Renal cortex interstitium (tissue), 11 donors: Measurements from ENCODE around the gene EXOC6. TPM values are rescaled to one million over a fixed set of nuclear protein-coding genes. Genes with fewer than 3 reads are reported as not detected.

Experiments
- DNase-seq, 11 donors: peaks; one replicate each; pipeline ENCODE4 v3.0.0-alpha.2; 2013; ENCODE audit warnings: low read depth in 9 of 11, low spot score in 4 of 11; ENCODE audit errors: extremely low read depth in 1 of 11
- polyA plus RNA-seq, 3 donors: library from polyadenylated mRNA; unstranded; fragments of 120-200 nt; gene quantifications; one replicate each; pipeline ENCODE4 v1.2.1, GENCODE V29; 2013; ENCODE audit not compliant: insufficient read length in 3 of 3

The EXOC6 gene
- polyA plus RNA-seq, 3 donors: 15.7 to 19.7 (median 16.2) TPM

DNA sequence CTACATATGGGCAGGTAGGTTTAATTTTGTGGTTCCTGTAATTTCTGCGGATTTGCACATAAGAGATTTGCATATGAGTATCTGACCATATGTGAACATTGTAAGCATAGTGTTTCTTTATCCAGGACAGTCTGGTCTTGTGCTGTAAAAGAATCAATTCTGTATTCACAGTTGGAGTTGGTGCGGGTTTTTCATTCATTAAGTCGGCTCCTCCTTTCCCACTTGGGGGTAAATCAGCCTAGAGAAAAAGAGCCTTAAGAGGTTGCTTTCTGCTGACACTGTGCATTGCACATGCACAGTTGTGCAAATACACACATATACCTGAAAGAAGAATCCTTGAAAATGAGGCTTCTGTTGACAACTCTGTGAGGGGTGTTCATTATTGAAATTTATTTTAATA is 206.2 kb downstream of the EXOC6 start:
- DNase-seq: no peak

DNA sequence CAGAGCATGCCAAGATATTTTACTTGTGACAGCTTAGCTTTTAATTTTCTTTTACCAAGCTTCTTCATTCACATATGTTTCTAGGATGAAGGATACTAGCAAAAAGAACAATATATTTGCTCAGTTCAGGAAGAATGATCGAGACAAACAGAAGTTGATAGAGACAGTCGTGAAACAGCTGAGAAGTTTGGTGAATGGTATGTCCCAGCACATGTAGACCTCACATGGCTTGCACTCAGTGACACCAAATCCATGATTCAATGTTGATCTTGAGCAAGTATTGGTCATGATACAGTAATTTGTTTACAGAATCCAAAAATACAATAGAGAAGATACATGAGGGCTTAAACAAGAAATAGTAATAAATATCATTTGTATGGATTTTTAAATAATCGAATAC is 209.8 kb downstream of the EXOC6 start:
- no peak for DNase-seq

DNA sequence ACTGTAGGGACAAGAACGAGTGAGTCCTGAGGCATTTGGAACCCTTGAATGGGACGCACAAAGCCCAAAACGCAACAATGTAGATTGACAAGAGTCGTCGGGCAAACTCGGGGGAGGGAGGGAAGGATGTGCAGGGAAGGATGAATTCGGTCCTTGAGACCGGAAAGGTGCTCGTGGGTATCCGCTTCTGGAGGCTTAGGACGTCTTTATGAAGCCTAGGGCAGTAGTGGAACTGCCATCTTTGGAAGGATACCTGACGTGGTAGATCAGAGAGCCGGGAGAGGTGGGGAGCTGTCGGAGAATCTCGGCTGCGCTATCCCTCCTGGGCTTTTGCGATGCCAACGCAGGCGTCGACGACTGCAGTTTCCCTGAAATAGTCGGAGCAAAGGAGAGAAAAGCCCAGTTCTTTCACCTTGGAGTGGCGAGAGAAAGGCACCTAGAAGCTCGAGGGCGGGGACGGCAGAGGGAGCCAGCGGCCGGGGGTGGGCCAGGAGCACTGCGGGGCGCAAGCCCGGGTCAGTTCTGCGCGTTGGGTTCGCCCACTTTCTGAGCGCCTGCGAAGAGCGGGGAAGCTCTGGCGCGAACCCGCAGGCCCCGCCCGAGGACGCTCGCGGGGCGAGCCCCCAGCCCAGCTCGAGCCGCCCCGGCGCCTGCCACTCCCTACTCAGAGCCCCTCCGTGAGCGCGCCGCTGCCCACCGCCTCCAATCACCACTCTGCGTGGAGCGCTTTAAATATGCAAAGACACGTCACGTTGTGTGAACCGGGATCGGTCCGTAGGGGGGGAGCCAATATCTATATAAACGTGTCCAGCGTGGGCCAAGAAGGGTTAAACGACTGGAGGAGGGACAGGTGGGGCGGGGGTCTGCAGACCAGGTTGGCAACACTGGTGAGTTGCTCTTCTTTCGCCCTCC is 211.9 kb downstream of the EXOC6 start, which contains the start of gene CYP26C1:
Gene CYP26C1, plus strand, starts transcription at position 824 of the 912 bp plus-strand sequence. CDS start 466 bp downstream, outside the sequence.
- no peak for DNase-seq

DNA sequence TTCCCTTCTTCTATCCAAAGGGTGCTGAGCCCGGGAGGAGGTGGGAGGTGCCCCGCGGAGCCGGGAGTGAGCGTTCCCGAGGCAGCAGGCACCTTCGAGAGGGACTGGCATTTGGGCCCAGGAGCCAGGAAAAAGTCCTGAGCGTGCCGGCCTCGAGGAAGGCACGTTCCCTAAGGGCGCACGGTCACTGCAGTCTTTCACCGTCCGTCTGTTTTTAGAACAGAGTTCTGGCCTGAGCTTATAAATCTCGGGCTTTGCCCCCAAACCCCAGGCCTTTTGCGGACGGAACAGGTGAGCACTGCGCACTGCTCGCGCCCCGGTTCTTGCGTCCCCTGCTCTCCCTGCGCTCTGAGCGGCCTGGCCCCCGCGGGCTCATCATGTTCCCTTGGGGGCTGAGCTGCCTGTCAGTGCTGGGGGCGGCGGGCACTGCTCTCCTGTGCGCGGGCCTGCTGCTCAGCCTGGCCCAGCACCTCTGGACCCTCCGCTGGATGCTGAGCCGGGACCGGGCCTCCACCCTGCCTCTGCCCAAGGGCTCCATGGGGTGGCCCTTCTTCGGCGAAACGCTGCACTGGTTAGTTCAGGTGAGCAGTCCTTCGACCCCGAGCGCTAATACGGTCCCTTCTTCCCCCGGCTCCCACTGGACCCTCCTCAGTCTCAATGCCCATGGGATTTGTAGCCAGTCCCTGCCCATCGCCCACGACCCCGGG is 212.7 kb downstream of the EXOC6 start:
- no peak for DNase-seq

DNA sequence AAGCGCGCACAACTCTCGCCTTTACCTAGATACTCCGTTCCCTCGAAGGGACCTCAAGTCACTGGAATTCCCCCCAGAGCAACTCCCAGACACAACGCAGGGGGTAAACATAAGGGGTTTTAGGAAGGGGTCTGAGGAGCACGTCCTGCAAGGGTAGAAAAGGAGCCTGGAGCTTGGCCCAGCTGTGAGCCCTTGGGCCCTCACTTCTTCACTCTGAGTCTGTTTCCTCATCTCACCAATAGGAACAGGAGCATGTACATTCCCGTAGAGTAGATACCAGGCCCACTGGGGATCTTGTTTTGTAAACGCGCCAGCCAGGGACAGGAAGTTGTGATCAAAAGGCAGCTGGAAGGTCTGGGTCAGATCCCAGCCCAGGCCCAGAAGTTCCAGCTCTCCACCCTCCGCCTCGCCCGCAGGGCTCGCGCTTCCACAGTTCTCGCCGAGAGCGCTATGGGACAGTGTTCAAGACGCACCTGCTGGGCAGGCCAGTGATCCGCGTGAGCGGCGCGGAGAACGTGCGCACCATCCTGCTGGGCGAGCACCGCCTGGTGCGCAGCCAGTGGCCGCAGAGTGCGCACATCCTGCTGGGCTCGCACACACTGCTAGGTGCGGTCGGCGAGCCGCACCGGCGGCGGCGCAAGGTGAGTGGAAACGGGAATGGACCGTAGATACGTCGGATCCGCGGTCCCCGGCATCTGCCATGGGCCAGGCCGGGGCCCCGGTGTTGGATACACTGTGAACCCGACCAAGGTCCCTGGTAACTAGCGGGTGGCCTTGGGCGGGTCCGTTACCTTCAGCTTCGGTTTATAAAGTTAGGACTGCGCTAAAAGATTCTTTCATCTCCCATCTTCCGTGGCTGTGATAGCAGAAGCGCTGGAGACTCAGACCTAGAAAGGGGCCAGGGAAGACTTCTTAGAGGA is 213.5 kb downstream of the EXOC6 start:
- DNase-seq: no peak

DNA sequence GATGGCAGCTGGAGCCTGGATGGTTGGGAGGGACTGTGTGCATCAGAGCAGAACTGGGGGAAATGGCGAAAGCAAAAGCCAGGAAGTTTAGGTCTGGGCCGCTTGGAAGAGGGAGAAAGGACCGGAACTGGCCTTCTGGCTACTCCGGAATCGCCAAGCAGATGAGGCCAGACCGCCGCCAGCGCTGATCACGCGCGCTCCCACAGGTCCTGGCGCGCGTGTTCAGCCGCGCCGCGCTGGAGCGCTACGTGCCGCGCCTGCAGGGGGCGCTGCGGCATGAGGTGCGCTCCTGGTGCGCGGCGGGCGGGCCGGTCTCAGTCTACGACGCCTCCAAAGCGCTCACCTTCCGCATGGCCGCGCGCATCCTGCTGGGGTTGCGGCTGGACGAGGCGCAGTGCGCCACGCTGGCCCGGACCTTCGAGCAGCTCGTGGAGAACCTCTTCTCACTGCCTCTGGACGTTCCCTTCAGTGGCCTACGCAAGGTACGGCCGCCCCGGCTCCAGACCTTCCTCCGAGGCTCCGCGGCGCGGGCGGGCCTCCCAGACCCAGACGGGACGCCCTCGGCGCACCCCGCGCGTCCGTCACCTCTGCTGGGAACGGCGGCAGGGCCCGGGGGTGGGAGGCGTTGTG is 214.3 kb downstream of the EXOC6 start:
- peak in 1 of 11 donors; percentile 54 for DNase-seq

DNA sequence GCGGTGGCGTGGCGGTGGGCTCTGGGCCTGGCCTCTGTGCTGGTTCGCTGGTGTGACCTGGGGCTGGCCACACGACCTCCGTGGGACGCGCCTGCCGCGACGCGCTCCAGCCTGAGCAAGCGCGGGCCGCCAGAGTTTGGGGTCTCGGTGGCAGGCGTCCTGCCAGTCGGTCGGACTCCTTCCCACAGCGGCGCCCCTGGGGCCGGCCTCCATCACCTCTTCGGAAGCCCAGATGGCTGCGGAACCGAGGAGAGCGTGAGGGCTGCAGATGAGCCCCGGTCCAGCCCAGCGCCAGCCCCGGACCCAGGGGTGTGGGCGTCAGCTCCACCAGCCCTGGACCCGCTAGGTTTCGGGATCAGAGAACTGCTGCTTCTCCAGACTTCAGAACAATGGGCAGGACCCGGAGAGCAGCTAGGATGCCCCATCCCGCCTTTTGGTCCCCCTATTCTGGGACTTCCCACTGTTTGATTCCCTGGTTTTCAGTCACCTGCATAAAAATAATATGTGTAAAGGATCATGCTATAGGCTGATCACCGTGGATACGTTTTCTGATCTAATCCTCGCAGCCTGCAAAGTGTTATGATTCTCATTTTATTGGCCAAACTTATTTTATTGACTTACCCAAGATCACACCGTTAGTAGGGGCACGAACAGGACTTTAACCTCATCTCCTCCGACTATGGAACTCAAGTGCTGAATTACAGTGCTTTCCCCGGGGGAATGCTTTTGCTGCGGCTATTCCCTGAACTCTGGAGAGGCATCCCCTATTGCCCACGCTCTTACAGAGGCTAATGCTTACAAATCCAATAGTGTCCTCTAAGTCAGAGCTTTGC is 215.0 kb downstream of the EXOC6 start:
- DNase-seq: no peak

DNA sequence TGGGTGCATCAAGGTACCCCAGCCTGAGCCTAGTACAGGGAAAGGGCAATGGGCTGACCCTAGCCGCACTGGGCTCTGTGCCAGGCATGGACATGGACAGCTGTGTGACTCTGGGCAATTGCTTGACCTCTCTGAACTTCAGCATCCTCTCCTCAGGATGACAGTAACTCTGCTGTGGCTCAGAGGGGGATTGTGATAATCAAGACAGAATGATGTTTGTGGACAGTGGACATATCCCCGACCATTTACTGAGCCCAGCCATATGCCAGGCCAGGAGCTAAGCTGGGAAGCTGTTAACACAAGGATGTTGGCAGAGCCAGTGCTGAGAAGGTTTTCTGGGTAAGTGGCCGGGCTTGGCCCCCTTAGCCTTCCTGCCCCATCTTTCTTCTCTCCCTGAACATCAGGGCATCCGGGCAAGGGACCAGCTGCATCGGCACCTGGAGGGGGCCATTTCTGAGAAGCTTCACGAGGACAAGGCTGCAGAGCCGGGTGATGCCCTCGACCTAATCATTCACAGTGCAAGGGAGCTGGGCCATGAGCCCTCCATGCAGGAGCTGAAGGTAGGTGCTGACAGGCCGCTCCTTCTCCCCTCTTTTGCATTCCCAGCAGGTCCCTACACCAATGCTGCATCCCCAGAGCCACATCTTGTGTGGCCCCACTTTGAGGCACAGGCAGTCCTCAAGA is 215.8 kb downstream of the EXOC6 start:
- DNase-seq: no peak

DNA sequence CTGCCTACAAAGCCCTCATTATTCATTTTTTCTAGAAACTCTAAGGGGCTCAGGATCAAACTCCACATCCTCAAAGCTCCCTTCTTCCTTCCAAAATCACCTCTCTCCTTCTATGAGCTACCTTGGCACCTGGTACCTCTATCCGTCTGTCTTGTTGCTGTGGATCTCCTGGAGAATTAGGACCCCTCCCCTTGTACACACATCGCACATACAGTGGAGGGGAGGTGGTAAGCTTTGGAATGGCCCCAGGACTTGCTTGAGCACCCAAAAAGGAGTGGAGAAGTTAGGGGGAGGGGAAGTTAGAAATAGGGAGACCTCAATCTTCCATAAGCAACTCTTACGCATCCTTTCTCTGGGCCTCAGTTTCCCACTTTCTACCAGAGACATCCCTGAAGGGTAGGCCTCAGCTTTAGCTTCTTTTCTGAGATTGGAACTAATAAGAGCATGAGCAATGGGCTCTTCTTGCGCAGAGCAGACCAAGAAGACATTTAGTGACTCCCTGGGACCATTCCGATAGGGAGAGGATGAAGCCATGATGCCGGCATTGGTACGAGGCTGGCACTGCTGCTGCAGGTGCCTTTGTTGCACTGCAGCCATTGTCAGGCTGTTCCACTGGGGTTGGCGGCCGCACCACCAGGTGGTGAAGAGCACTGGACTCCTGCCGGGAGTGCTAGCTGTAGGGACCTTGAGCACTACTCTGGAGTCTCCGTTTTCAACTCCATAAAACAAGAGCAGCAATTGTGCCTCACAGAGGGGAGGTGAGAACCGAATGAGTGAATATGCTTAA is 216.7 kb downstream of the EXOC6 start:
- no peak for DNase-seq

DNA sequence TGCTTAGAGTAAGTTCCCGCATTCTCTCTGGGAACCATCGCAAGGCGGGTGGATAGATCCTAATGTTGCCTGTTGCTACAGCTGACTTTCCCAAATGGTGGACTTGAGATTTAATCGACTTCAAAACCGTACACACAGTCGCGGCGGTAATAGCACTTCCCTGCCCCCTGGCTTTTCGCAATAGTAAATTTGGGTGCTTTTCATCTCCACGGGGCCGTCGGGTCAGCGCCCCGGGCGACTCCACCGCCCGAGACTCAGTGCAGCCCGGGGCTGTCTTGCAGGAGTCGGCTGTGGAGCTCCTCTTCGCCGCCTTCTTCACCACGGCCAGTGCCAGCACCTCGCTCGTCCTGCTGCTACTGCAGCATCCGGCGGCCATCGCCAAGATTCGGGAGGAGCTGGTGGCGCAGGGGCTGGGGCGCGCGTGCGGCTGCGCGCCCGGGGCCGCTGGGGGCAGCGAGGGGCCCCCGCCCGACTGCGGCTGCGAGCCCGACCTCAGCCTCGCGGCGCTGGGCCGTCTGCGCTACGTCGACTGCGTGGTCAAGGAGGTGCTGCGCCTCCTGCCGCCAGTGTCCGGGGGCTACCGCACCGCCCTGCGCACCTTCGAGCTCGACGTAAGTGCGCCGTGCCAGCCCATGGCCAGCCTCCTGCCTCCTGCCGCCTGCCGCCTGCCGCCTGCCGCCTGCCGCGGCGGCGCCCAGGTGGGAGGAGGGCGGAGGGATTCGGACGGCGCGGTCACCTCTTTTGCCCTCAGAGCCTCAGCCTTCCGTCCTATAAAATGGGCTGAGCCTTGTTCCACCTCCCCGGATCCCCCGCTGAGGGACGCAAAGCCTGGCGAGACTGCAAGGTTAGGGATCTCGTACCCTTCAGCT is 217.6 kb downstream of the EXOC6 start:
- DNase-seq: no peak

DNA sequence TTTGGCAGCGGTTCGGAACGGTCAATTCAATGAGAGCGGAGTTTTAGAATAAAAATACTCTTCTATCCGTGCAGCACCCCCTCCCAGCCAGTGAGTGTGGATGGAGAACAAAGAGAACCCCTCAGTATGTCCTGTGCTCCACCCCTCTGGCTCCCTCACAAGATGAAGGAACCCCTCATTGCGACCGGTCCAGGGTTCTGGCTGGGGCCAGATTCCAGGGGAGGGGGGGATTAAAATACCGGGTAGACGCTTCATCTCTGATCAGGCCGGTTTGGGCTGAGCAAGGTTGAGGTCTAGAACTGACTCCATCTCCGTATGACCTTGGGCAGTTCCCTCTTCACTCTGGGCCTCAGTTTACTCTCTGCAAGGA is 218.2 kb downstream of the EXOC6 start:
- DNase-seq: no peak

DNA sequence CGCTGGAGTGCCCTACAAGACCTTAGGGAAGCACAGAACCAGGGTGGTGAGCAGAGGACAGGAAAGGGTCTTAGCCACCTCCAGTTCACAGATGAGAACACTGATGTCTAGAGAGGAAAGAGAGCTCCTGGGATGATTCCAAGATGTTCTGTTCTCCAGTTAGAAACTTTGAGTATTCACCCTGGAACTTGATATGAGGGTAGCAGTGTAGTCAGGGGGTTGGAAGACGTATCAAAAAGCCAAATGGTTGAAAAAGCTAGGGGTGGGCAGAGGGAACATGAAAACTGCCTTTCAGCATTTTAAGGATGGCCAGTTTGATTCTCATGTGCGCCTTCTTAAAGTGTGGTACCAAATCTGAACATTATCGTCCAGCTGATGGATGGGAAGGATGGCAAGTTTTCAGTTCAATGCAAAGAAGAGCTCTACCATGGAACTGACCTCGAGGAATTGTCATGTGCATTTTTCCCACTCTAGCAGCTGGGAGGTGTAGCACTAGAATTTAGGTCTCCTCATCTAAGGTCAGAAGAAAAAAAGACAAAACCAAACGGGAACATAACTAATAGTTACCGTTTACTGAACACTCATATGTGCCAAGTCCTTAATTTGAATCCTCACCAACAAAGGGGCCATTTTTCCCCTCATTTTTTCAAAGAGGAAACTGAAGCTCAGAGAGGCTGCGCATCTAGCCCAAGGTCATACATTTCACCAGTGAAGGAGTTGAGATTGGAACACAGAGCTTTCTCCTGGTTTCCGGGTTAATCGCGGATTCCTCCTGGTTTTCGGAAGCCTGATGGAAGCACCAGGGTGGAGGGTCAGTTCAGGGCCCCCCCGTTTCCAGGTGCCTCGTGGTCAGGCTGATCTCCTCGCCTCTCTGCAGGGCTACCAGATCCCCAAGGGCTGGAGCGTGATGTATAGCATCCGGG is 219.4 kb downstream of the EXOC6 start:
- no peak for DNase-seq

DNA sequence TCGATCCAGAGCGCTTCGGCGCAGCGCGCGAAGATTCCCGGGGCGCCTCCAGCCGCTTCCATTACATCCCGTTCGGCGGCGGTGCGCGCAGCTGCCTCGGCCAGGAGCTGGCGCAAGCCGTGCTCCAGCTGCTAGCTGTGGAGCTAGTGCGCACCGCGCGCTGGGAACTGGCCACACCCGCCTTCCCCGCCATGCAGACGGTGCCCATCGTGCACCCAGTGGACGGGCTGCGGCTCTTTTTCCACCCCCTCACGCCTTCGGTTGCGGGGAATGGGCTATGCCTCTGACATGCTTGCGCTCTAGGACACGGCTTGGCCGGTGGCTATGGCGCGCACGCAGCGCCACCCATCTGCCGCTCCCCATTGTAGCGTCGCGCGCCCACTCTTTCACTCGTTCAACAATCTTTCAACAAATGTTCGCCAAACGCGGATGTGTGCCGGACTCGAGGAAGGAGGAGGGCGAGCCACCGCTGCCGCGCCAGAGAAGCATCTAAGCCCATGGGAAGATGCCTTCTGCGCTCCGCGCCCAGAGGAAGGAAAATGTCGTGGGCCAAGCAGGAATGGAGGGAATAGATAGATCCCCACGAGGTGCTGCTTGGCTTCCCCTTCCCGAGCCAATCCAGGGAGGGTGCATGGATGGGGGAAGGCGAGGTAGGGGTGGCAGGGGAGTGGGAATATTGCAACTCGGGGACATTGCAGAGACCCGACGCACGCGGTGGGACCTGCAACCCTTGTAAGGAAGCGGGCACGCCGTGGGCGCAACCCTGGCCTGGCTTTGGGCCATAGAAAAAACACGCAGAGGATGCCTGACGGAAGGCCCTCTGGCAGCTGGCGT is 220.3 kb downstream of the EXOC6 start:
- DNase-seq: no peak

DNA sequence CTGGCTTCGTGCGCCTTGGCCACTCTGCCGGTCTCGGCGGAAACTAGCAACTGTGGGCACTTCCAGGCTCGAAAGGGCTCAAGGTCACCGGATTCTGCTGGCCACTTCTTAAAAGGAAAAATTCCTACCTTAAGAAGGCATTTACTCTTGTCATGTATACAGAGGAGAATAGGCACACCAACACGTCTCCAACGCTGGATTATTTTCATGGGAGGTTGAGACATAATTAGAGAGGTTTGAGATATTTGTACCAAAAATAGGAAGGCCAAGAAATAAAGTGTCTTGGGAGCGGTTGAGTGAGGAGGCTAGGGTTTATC is 220.9 kb downstream of the EXOC6 start:
- no peak for DNase-seq
